GM19043 (cell line): ENCODE results near the gene BTK.

Experiments used
- ATAC-seq: cut with Tn5 transposase; IDR thresholded peaks from one replicate; pipeline ENCODE4 v1.9.1; 2021; ENCODE audit warnings: low read depth; ENCODE audit not compliant: unreplicated experiment

Gene BTK

DNA sequence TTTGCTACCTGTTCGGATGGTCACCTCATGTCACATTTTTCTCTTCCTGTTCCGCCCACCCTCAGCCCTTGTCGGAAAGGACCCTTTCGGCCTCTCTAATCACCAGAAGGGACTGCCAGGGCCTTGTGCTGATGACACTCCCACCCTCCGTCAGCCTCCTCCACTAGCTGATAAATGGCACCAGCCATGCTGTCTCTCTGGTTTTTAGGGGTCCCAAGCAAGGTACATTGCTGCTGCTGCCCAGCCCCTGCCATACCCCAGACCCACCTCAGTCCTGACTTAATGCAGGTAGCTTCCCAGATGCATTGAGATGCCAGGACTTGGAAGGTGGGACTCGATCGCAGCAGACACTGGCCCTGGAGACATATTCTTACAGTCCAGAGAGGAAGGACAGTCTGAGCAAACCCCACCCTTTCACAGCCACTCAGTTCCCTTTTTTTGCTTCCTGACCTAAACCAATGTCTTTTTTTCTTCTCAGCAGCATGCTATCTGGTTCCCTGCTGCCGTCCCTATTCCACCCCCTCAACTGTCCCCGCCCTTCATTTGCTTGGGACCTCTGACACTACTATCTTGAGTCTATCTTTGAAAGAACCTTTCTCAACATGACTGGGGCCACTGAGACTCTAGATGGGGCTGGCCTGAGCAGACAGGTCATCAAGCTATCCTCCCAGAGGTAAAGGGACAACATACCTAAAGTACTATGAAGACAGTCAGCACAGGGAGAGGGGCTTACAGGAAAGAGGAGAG is at the start of gene BTK:
BTK (minus strand) TSS at position 397 of the 747 bp plus-strand sequence. CDS start 10,907 bp downstream, outside the sequence.
- ATAC-seq, result peak; percentile 57

DNA sequence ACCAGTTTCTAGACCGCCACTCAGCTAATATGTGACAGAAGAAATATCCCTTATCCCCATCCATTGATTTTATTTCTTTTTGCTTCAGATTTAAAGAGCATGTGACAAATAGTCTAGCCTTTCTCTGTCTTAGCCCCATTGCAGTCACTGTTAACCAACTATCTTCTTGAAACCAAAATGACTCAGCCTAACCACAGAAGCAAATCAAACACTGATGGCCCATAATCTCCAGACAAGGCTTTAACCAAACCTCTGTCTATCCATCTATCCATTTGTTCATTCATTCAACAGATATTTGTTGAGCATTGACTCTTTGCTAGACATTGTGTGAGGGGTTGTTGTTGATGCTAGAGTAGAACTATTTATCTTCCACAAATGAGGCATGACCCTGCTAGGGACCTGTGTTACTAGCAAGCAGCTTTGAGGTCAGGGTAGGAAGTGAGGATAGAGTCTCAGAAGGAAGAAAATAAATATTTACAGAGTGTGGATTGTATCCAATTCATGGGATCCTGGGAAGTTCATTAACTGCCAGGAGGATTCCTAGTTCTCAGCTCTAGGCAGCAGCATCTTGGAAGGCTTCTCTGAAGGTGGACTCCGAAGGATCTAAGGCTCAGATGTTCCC is 44.6 kb upstream of the BTK start:
- peak; percentile 90 for ATAC-seq

DNA sequence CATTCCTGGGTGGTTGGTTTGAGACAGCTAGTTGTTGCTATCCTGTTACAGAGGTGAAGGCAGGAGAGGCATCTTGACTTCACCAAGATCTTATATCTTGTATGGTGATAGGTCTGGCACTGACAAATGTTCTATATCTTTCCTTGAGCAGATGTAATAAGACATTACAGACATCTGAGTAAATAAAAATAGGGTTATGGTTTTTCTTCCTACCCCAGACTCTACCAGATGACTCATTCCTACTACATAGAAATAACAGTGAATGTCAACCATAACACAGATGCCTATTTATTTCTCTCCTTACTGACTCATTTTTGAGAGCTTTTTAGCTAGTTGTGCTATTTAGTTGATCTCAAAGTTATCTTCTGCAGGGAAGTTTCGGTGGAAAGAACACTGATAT is 43.9 kb upstream of the BTK start:
- ATAC-seq, result peak; percentile 58

DNA sequence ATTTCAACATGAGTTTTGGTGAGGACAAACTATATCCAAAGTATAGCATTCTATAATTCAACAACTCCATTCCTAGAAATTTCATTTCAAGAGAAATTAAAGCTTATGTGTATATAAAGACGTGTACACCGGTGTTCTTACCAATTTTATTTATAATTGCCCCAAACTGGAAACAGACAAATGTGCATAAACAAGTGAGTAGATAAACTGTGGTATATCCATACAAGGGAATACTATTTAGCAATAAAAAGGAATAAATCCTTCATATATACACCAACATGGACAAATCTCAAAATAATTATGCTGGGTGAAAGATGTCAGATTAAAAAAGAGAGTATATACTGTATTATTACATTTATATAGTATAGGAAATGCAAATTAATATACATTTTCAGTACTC is 42.0 kb upstream of the BTK start:
- no peak for ATAC-seq

DNA sequence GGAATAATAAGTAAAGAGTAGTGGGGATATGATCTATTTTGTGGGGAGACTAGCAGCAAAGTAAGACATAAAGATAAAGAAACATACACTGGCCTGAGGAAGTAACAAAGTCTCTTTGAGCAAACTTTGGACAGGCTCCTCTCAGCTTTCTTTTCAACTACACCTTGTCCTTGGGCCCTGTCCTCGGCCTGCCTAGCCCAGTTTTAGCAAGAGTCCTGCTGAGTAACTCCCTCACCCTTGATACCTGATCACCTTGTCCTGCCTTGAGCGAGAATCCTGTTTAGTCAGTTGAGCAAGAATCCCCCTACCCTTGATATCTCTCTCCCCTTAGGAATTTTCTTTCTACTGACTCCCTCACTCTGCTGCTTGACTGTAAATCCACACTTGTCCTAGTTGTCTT is 33.5 kb upstream of the BTK start:
- ATAC-seq, result no peak

DNA sequence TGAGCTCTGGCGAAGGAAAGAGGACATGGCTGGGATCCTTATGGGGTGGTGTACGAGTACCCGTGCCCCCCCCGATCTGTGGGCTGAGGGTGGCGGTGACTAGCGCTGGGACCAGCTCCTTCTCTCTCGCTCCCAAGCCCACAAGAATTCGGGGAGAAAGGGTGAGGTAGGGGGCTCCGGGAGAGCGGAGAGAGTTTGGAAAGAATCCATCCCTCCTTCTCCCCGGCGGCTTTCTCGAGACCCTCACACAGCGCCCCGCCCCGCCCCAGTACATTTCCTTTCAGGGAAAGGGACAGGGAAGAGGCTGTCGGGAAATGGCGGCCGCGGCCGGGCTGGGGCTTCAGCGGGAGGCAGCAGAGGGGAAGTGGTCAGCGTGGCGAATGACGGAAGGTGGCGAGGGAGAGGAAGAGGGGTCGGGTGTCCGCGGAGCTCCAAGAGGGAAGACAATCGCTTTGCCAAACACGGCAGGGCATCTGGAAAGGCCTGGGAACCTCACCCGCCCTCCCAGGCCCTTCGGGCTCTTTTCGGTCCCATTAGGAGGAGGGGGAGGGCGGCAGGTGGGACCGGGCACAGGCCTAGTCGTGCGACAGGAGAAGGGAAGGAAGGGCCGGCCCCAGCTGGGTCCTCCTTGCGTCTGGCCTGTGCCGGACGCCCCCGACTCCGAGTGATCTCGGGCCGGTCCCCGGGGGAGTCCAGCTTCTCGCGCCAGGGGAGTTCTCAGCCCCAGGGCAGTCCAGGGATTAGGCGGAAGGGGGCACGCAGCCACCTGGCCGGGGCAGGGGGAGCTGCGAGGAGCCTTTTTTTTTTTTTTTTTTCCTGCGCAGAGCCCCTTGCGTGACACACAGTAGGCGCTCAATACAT is 32.2 kb upstream of the BTK start:
- ATAC-seq, result peak; percentile 49

DNA sequence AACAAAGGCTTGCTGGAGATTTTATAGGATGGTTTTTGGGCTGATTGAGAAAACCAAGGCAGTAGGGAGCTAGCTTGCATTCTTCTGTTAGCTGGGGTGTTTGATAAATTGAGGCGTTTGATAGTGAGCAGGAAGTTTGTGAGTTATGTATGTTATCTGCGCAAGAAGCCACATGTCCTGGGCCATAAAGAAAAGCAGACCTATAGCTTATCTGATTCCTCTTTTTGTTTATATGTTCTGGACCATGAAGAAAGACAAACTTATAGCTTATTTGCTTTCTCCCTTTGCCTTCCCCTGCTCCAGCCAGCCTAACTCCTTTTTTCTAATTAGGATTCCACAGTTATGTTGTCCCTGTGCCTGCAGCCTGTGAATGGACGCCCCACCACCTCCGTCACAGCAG is 31.2 kb upstream of the BTK start:
- ATAC-seq, result no peak

DNA sequence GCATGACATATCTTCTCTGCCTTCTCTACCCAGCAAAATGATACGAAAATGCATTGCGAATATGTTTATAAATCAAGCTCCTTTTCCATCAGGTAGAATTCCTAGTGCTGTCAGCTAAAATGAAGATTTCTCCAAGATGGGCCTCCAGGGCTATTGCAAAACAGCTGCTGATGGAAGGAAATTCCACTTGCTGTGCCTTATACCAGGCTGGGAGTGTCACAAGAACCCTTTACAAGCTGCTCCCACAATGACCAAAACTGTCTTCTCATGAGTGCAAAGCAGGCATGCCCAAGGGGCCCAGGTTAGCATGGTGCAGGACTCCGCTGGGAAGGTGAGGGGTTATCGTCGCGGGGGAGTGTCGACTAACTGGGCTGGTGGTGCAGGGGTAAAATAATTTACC is 30.7 kb upstream of the BTK start:
- no peak for ATAC-seq

DNA sequence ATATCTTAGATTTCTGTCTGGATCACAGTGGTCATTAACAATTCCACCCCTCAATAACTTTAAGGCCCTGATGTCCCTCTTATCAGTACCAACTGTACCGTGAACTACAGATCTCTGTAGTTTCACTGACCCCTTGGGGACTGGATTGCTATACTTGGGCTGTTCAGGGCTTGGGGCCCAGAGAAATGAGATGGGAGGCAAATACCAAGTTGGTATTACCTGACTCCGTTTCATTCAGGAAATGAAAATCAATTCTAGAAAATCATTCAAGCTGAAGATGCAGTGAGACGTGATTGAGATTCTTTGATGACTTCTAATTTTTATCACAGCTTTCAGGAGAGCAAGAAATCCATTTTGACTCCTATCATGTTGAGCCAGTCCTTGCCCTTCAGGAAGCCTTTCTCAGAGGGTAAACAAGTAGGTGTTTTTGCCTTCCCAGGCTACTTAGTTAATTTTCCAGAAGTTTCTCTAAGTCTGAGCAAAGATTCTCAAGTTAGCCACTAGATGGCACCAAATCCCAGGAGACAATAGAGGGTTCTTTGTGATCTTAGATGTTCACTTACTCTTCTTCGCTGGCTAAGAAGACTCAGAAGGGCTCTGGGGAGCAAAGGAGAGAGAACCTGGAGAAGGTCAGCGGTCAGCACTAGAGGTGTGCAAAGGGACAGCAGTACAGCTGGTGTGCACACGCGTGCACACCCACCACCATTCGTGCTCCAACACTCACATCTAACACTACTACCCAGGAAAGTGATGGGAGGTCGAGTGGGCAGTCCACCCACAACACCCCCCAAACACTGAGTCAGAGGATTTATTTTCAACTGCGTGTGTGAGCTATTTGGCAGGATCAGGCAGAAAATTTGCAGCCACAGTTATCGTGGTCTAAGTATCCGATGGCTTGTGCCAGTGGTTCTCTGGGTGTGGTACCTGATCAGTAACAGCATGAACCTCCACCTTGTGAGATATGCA is 29.5 kb upstream of the BTK start:
- ATAC-seq, result peak; percentile 52

DNA sequence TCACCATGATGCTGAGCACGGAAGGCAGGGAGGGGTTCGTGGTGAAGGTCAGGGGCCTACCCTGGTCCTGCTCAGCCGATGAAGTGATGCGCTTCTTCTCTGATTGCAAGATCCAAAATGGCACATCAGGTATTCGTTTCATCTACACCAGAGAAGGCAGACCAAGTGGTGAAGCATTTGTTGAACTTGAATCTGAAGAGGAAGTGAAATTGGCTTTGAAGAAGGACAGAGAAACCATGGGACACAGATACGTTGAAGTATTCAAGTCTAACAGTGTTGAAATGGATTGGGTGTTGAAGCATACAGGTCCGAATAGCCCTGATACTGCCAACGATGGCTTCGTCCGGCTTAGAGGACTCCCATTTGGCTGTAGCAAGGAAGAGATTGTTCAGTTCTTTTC is 26.0 kb upstream of the BTK start:
- no peak for ATAC-seq

DNA sequence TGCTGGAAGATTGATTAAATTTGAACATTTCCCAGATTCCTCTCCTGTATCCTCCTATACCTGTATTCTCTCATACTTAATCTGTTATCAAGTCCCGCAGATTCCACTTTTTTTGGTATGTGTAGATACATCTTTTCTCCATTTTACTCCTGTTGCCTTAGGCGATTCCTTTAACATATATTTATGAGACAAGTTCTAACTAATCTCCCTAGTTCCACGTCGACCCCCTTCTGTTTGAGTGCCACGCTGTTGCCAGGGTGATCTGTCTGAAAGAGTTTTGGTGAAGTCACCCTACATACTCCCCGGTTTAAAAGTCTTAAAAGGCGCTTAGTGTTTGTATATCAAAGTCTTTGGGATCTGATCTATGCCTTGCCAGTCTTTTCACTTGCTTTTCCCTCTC is 24.5 kb upstream of the BTK start:
- no peak for ATAC-seq

DNA sequence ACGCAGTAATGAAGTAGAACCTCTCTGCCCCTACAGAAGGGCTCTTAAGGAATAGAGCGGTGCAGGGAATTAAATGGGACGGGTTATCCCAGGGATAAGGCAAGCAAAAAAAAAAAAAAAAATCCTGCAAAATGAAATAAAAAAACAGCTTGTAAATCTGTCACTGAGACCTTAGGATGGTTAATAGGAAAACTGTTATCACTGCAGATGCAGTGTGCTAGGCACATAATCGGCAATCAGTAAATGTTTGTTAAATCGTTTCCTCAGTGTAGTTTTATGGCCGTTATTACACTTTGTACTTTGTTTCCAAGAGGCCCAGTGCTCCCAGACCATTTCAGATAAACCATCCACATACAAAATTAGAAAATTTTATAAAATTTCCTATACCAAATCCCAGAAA is 23.1 kb upstream of the BTK start:
- ATAC-seq, result no peak

DNA sequence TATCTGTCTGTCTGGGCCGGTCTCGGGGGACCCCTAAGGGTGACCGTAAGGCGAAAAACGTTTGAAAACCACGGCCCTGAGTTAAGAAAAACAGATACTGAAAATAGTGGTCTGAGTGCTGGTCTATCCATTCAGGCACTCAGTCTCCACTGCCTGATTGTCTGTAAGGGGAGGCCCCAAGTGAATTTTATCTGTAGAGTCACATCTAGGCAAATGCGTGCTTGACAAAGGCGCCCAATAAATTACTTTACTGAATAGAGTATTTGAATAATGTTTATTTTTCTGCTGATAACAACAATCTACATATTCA is 22.5 kb upstream of the BTK start:
- ATAC-seq, result no peak

DNA sequence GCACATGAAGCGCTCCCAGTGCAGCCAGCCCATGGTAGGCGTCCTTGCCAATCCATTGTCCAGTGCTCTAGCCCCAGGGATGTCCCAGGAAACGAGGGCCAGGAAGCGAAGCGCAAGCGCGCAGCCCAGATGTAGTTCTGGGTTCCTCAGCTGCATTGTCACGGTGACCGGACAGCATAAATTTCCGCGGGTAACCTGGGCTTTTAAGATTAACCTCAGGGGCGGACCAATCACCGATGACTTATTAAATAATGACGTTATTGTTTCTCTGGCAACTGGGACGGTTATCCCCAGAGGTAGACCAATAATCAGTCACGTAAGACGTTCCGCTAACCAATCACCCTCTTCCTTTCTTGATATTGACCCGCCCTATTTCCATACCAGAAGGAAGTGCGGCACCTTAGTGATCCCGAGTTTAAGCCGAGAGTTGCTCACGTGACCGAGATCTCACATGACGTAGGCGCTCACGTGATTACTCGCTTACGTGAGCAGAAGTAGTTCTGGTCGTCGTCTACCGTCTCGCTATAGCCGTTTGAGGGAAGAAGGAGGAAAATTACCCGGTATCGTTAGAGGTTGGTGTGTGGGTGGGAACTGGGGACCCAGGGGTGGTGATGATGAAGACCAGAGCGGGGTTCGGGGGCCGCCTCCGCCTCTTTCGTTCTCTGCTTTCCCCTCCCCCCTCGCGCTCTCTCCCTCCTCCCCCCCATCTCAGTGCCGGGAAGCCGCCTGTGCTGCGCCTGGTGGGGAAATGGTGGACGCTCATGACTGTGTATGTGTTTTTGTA is 21.9 kb upstream of the BTK start, which contains the start of the genes GLA and HNRNPH2:
GLA (minus strand) TSS at position 178 of the 784 bp plus-strand sequence; CDS start at position 156, 22 bp downstream.
HNRNPH2 (plus strand) TSS at position 475 of the 784 bp plus-strand sequence. CDS start 3,767 bp downstream, outside the sequence.
- ATAC-seq, result peak; percentile 86

DNA sequence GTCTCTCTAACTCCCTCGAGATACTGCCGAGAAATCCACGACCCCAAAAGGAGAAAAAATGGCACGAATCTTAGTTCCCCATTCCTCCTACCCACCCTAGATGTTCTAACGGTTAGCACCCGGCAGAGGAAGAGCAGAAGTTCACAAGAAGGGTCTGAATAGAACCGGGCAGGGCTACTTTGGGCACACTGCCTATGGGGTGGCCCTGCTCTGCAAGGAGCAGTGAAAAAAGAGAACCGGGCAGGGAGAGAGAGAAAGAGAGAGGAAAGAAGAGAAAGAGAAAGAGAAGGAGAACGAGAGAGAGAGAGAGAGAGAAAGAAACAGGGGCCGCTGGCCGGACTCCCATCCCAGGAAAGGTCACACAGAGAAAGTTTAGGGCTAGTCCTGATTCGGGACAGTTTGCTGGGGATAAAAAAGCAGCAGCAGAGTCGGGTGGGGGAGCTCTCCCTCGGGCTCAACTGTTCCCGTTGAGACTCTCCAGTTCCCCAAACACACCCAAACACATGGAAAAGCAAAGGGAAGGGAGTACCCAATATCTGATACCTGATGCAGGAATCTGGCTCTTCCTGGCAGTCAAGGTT is 21.3 kb upstream of the BTK start:
- ATAC-seq, result no peak

DNA sequence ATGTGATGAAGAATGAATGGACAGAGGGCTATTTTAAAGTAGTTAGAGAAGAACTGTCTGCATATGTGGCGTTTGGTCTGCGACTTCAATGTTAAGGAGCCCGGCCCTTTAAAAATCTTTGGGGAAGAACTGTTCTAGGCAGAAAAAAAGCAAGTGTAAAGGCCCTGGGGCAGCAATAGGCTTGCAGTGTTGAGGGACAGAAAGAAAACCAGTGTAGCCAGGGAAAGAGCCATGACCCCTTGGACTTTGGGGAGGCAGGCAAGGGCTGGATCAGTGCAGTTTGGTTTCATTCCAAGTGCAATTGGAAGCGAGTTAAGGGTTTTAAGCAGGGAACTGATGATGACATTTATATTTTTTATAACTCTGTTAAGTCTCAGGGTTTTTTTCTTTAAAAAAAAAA is 13.8 kb upstream of the BTK start:
- no peak for ATAC-seq

DNA sequence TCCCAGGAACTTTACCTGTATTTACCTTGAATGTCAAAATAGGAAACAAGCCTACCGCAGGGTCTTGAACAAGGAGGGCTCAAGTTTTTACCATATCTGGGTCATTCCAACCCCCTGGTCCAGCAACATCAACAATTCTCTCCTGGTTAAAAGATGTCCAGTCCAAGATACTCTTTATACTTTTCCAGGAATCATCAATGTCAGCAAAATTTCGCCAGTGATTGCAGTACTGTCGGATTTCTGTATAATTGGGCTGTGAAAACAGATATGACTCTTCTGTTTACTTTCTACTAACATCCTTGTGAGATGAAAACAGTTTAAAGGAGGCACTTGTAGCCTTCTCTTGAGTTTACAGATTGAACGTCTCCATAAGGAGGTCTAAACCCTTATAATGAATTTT is 12.7 kb upstream of the BTK start:
- no peak for ATAC-seq

DNA sequence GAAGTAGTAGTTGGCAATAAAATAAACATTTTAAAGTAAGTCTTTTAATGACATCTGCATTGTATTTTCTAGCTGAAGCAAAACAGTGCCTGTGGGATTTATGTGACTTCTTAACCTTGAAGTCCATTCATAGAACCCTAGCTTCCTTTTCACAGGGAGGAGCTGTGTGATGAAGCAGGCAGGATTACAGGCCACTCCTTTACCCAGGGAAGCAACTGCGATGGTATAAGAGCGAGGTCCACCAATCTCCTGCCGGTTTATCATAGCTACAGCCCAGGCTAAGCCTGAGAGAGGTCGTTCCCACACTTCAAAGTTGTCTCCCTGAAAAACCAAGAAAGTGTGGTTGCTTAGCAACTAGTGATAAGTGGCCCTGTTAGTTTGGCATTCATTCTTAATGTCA is 11.8 kb upstream of the BTK start:
- no peak for ATAC-seq

DNA sequence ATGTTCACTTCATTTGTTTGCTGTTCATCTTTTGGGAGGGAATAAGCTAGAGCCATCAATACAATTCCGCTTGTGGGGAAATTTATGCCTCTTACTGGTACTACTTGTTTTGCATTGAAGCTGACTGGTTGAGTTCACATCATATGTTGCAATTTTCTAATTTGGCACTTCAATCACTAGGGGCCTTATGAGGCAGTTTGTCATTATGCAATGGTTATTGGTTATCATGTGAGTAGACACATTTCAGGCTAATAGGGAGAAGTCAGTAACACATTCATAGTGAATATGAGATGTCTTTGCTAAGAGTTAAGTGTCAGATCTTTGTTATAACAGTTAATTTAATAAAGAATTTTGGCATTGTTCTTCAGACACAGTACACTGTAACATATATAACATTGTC is 9.8 kb upstream of the BTK start:
- no peak for ATAC-seq
